ENCODE data around the gene NKX1-1.
"Not testable (repeated sequence)": the region's sequence is repeated elsewhere in the genome, so short reads cannot be mapped to it uniquely, and the experiment has no call there.

DNA sequence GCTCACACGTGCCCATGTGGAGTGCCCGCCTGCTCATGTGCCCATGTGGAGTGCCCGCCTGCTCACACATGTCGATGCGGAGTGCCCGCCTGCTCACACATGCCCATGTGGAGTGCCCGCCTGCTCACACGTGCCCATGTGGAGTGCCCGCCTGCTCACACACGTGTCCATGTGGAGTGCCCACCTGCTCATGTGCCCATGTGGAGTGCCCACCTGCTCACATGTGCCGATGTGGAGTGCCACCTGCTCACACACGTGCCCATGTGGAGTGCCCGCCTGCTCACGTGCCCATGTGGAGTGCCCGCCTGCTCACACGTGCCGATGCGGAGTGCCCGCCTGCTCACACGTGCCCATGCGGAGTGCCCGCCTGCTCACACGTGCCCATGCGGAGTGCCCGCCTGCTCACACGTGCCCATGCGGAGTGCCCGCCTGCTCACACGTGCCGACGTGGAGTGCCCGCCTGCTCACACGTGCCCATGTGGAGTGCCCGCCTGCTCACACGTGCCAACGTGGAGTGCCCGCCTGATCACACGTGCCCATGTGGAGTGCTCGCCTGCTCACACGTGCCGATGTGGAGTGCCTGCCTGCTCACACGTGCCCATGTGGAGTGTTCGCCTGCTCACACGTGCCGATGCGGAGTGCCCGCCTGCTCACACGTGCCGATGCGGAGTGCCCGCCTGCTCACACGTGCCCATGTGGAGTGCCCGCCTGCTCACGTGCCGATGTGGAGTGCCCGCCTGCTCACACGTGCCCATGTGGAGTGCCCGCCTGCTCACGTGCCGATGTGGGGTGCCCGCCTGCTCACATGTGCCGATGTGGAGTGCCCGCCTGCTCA, 11.5 kb downstream of the NKX1-1 start:
- not testable (repeated sequence) for TF ChIP-seq POLR2A (IDR thresholded peaks at IDR 0.05); CTCF (IDR thresholded peaks at IDR 0.05); POLR2AphosphoS5 (IDR thresholded peaks at IDR 0.05; ENCODE audit: insufficient read depth in 1 of 2, low read depth in 1 of 2)
